Measurements from ENCODE around the gene DNAJC10. TPM values are rescaled to one million over a fixed set of nuclear protein-coding genes. Genes with fewer than 3 reads are reported as not detected.

The DNAJC10 gene
- total and polyA plus RNA-seq, 9 of the 15 experiments (the other 6 are each of a cell fraction or from before 2014, with no cell fraction given), result 9.8 to 77.7 (median 57.3) TPM

DNA sequence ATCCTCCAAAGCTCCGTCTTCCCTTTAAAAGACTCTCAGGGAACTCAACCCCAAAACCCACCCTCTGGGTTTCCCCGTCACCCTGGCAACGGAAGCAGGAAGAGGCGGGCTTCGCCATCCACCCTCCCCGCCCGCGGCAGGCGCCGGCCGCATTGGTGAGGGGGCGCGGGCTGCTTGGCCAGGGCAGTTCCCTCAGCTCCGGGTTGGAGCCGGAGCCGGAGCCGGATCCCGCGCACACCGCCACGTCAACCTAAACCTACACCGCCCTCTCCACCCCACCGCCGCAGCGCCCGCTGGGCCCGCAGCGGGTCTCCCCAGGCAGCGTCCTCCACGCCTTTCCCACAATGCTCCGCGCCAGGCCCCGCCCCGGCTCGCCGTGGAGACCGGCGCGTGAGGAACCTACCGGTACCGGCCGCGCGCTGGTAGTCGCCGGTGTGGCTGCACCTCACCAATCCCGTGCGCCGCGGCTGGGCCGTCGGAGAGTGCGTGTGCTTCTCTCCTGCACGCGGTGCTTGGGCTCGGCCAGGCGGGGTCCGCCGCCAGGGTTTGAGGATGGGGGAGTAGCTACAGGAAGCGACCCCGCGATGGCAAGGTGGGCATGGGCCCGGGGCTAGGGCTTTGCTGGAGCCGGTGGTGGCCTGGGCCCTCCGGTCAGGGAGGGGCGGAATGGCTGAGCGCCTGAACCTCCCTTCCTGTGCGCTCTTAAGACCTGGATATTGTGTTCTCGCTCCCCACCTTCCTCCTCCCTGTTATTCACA, at the start of gene DNAJC10 (continued):
- TF ChIP-seq L3MBTL2 (IDR thresholded peaks at IDR 0.05), result peak; percentile 79
- no peak for TF ChIP-seq ZZZ3 (IDR thresholded peaks at IDR 0.05)
- peak in 1 of 2 experiments; percentile 36; a peak in 1 of 4 replicates for TF ChIP-seq RCOR1 (IDR thresholded peaks at IDR 0.05; ENCODE audit: borderline replicate concordance in 1 of 2, low read depth in 2 of 2, low read length in 2 of 2)
- TF ChIP-seq ZBTB1 (CRISPR knock-in tag; IDR thresholded peaks at IDR 0.05; ENCODE audit: borderline replicate concordance, low read depth), result peak; percentile 100
- peak; percentile 98 for TF ChIP-seq RBFOX2 (IDR thresholded peaks at IDR 0.05; ENCODE audit: low read depth, low read length)
- peak; percentile 78; the same call in 1 of the 2 replicates for TF ChIP-seq MTA3 (IDR thresholded peaks at IDR 0.05; ENCODE audit: borderline replicate concordance)
- TF ChIP-seq, protein P1, sequence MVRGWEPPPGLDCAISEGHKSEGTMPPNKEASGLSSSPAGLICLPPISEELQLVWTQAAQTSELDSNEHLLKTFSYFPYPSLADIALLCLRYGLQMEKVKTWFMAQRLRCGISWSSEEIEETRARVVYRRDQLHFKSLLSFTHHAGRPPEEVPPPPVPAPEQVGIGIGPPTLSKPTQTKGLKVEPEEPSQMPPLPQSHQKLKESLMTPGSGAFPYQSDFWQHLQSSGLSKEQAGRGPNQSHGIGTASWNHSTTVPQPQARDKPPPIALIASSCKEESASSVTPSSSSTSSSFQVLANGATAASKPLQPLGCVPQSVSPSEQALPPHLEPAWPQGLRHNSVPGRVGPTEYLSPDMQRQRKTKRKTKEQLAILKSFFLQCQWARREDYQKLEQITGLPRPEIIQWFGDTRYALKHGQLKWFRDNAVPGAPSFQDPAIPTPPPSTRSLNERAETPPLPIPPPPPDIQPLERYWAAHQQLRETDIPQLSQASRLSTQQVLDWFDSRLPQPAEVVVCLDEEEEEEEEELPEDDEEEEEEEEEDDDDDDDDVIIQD (CRISPR knock-in tag; IDR thresholded peaks at IDR 0.05), result no peak
- TF ChIP-seq RBM14 (IDR thresholded peaks at IDR 0.05; ENCODE audit: borderline replicate concordance, insufficient read depth, low read depth, low read length), result no peak
- TF ChIP-seq, protein P2, sequence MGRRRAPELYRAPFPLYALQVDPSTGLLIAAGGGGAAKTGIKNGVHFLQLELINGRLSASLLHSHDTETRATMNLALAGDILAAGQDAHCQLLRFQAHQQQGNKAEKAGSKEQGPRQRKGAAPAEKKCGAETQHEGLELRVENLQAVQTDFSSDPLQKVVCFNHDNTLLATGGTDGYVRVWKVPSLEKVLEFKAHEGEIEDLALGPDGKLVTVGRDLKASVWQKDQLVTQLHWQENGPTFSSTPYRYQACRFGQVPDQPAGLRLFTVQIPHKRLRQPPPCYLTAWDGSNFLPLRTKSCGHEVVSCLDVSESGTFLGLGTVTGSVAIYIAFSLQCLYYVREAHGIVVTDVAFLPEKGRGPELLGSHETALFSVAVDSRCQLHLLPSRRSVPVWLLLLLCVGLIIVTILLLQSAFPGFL (CRISPR knock-in tag; IDR thresholded peaks at IDR 0.05), result no peak
- TF ChIP-seq HDAC6 (IDR thresholded peaks at IDR 0.05; ENCODE audit: low read depth, low read length), result no peak
- TF ChIP-seq KDM5B (IDR thresholded peaks at IDR 0.05; ENCODE audit: insufficient replicate concordance, low read depth, low read length), result peak; percentile 95
- TF ChIP-seq, protein P3, sequence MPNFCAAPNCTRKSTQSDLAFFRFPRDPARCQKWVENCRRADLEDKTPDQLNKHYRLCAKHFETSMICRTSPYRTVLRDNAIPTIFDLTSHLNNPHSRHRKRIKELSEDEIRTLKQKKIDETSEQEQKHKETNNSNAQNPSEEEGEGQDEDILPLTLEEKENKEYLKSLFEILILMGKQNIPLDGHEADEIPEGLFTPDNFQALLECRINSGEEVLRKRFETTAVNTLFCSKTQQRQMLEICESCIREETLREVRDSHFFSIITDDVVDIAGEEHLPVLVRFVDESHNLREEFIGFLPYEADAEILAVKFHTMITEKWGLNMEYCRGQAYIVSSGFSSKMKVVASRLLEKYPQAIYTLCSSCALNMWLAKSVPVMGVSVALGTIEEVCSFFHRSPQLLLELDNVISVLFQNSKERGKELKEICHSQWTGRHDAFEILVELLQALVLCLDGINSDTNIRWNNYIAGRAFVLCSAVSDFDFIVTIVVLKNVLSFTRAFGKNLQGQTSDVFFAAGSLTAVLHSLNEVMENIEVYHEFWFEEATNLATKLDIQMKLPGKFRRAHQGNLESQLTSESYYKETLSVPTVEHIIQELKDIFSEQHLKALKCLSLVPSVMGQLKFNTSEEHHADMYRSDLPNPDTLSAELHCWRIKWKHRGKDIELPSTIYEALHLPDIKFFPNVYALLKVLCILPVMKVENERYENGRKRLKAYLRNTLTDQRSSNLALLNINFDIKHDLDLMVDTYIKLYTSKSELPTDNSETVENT (CRISPR knock-in tag; IDR thresholded peaks at IDR 0.05), result peak; percentile 81
- TF ChIP-seq, protein P4, sequence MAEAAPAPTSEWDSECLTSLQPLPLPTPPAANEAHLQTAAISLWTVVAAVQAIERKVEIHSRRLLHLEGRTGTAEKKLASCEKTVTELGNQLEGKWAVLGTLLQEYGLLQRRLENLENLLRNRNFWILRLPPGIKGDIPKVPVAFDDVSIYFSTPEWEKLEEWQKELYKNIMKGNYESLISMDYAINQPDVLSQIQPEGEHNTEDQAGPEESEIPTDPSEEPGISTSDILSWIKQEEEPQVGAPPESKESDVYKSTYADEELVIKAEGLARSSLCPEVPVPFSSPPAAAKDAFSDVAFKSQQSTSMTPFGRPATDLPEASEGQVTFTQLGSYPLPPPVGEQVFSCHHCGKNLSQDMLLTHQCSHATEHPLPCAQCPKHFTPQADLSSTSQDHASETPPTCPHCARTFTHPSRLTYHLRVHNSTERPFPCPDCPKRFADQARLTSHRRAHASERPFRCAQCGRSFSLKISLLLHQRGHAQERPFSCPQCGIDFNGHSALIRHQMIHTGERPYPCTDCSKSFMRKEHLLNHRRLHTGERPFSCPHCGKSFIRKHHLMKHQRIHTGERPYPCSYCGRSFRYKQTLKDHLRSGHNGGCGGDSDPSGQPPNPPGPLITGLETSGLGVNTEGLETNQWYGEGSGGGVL (CRISPR knock-in tag; IDR thresholded peaks at IDR 0.05), result no peak
- peak in 1 of 2 experiments; percentile 92; a peak in 2 of 4 replicates for TF ChIP-seq HDAC1 (IDR thresholded peaks at IDR 0.05)
- TF ChIP-seq U2AF2 (optimal IDR thresholded peaks at IDR 0.05; ENCODE audit: low read depth, low read length), result no peak
- TF ChIP-seq MAZ (CRISPR knock-in tag; conservative IDR thresholded peaks at IDR 0.05 in 1 of 2, IDR thresholded peaks at IDR 0.05 in 1 of 2), result peak; percentile 90 to 91
- TF ChIP-seq, protein P5, sequence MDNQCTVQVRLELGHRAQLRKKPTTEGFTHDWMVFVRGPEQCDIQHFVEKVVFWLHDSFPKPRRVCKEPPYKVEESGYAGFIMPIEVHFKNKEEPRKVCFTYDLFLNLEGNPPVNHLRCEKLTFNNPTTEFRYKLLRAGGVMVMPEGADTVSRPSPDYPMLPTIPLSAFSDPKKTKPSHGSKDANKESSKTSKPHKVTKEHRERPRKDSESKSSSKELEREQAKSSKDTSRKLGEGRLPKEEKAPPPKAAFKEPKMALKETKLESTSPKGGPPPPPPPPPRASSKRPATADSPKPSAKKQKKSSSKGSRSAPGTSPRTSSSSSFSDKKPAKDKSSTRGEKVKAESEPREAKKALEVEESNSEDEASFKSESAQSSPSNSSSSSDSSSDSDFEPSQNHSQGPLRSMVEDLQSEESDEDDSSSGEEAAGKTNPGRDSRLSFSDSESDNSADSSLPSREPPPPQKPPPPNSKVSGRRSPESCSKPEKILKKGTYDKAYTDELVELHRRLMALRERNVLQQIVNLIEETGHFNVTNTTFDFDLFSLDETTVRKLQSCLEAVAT (IDR thresholded peaks at IDR 0.05), result peak in 1 of 2 experiments; percentile 18; a peak in 1 of 4 replicates
- TF ChIP-seq LEF1 (IDR thresholded peaks at IDR 0.05), result no peak
